22Rv1 (cell line): ENCODE results near the gene CTAGE1.

Source experiments
- ZFX ChIP-seq: fragments of 450-650 bp; IDR thresholded peaks from 2 replicates; pipeline ENCODE4 v1.6.1; 2017; ENCODE audit warnings: antibody characterized with exemption, borderline replicate concordance
- TF ChIP-seq, protein P1 (sequence below): fragments of 450-650 bp; IDR thresholded peaks from 2 replicates; pipeline ENCODE4 v1.5.1; 2017; ENCODE audit warnings: mild to moderate bottlenecking

DNA sequence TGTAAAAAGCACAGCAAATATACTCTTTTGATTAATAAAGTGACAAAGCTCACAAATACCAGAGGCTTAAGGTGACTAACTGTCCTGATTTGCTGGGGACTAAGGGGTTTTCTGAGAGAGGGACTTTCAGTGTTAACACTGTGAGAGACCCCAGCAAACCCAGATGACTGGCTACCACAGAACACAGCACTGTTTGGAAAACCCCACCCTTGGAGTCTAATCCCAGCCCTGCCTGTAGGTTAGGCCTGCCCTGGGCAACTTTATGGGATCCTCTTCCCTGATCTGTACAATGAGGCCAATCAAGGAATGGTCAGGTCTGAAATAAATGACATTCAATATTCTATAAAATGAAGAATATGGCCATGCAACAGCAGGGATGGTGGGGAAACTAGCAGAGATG is 30.5 kb upstream of the CTAGE1 start:
- TF ChIP-seq, protein P1, sequence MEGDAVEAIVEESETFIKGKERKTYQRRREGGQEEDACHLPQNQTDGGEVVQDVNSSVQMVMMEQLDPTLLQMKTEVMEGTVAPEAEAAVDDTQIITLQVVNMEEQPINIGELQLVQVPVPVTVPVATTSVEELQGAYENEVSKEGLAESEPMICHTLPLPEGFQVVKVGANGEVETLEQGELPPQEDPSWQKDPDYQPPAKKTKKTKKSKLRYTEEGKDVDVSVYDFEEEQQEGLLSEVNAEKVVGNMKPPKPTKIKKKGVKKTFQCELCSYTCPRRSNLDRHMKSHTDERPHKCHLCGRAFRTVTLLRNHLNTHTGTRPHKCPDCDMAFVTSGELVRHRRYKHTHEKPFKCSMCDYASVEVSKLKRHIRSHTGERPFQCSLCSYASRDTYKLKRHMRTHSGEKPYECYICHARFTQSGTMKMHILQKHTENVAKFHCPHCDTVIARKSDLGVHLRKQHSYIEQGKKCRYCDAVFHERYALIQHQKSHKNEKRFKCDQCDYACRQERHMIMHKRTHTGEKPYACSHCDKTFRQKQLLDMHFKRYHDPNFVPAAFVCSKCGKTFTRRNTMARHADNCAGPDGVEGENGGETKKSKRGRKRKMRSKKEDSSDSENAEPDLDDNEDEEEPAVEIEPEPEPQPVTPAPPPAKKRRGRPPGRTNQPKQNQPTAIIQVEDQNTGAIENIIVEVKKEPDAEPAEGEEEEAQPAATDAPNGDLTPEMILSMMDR: no peak
- no peak for TF ChIP-seq ZFX
